GM19395 (cell line): ENCODE data around the gene VAX1.
"Not testable (repeated sequence)": the region's sequence is repeated elsewhere in the genome, so short reads cannot be mapped to it uniquely, and the experiment has no call there.

Experiments used
- ATAC-seq: cut with Tn5 transposase; IDR thresholded peaks from one replicate; pipeline ENCODE4 v1.9.1; 2021; ENCODE audit warnings: mild to moderate bottlenecking, moderate library complexity; ENCODE audit not compliant: unreplicated experiment

Gene VAX1

GRCh38 chr10:117084421-117085246 is 53.4 kb downstream of the VAX1 start:
- ATAC-seq = not testable (repeated sequence)
